ENCODE data around the gene GPHA2. TPM values are rescaled to one million over a fixed set of nuclear protein-coding genes. Genes with fewer than 3 reads are reported as not detected.
A peak's percentile ranks its signal among the peaks of the same experiment; 100 is the strongest.

GPHA2 gene
- polyA plus RNA-seq, 1 experiment, result not detected

DNA sequence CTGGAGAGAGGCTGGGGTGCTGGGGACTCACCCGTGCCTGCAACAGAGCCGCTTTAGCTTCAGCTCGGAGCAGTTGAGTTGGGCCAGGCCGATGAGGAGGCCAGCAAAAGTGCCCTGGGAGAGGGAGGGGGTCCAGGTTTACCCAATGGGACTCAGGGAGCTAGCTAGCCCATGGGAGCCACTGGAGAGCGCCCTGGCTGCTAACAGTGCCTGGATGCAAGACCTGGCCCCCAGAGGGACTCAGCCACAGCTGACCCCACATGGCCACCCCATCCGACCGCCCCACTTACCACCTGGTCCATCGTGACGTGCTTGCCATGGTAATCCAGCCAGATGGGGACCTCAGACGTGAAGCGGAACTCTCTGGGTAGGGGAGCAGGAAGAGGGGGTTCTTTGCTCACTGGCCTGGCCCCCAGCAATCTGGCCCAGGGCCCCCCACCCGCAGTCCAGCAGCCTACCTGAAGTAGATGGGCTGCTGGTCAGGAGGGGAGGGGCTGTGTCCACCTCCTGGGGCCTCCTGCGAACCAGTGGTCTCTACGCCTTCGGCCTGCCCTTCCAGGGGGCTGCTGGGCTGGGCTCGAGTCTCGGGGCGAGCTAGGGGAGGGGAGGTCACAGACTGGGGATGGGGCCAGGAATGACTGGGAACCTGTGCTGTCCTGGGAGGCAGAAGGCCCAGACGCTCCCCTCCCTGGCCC, 38.2 kb downstream of the GPHA2 start:
- TF ChIP-seq, protein P1, sequence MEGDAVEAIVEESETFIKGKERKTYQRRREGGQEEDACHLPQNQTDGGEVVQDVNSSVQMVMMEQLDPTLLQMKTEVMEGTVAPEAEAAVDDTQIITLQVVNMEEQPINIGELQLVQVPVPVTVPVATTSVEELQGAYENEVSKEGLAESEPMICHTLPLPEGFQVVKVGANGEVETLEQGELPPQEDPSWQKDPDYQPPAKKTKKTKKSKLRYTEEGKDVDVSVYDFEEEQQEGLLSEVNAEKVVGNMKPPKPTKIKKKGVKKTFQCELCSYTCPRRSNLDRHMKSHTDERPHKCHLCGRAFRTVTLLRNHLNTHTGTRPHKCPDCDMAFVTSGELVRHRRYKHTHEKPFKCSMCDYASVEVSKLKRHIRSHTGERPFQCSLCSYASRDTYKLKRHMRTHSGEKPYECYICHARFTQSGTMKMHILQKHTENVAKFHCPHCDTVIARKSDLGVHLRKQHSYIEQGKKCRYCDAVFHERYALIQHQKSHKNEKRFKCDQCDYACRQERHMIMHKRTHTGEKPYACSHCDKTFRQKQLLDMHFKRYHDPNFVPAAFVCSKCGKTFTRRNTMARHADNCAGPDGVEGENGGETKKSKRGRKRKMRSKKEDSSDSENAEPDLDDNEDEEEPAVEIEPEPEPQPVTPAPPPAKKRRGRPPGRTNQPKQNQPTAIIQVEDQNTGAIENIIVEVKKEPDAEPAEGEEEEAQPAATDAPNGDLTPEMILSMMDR (IDR thresholded peaks at IDR 0.05; ENCODE audit: low read depth, low read length), result no peak
- no peak for DNase-seq (ENCODE audit: low read depth, low spot score)
- H3K4me3 ChIP-seq (ENCODE audit: low read depth, low read length), result no peak overlapping the region
- ChIA-PET CTCF (interaction anchor here (1.1 kb wide), 1 partner anchor 10 kb away, joined by 4 read pairs; no protein-coding TSS in a partner anchor), POLR2A (interaction anchor here (0.7 kb wide), 1 partner anchor 99 kb away, joined by 5 read pairs; the partner anchor contains the start of gene BATF2)
- no peaks in the 10 kb centered on the region; the same call in 1 of the 2 replicates for H3K9me3 ChIP-seq (ENCODE audit: control insufficient read depth, insufficient read depth, low read length)
- H3K27ac ChIP-seq (ENCODE audit: low read depth, low read length), result no peak overlapping the region
- H3K27me3 ChIP-seq (ENCODE audit: control insufficient read depth, insufficient read depth, low read length), result no peaks in the 10 kb centered on the region

DNA sequence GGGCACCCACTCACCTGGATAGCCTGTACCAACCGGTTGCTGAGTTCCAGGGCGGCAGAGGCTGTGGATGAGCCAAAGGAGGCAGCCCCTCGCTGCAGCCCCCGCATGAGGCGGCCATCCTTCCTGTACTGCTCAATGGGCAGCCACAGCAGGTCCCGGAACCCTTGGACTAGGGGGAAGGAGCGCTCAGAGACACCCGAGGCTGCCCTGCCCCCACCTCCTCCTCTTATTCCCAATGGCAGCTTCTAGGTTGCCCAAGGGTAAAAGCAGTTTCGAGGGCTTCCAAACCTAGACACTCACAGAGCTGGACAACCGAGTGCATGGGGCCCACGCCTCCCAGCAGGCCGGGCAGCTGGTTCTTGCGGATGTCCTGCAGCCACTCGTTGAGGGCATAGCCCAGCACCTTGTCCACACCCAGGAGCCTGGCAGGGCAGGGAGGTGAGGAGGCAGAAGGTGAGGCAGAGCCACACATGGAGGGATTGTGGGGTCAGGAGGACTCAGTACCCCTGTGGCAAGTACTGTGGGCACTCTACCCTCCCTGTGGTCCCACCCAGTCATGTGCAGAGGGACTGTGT, 39.2 kb downstream of the GPHA2 start:
- no peak overlapping the region for H3K27ac ChIP-seq (ENCODE audit: low read depth, low read length)
- TF ChIP-seq, protein P1 (IDR thresholded peaks at IDR 0.05; ENCODE audit: low read depth, low read length), result no peak
- no peak for DNase-seq (ENCODE audit: low read depth, low spot score)
- H3K27me3 ChIP-seq (ENCODE audit: control insufficient read depth, insufficient read depth, low read length), result no peaks in the 10 kb centered on the region
- ChIA-PET CTCF (interaction anchor here (1.1 kb wide), 1 partner anchor 9 kb away, joined by 4 read pairs; no protein-coding TSS in a partner anchor), POLR2A (interaction anchor here (0.6 to 0.7 kb wide), 2 partner anchors 70 to 100 kb away, joined by 3 to 5 read pairs; partner anchors contain the start of gene BATF2)
- H3K9me3 ChIP-seq (ENCODE audit: control insufficient read depth, insufficient read depth, low read length), result no peaks in the 10 kb centered on the region; the same call in 1 of the 2 replicates
- H3K4me3 ChIP-seq (ENCODE audit: low read depth, low read length), result no peak overlapping the region

DNA sequence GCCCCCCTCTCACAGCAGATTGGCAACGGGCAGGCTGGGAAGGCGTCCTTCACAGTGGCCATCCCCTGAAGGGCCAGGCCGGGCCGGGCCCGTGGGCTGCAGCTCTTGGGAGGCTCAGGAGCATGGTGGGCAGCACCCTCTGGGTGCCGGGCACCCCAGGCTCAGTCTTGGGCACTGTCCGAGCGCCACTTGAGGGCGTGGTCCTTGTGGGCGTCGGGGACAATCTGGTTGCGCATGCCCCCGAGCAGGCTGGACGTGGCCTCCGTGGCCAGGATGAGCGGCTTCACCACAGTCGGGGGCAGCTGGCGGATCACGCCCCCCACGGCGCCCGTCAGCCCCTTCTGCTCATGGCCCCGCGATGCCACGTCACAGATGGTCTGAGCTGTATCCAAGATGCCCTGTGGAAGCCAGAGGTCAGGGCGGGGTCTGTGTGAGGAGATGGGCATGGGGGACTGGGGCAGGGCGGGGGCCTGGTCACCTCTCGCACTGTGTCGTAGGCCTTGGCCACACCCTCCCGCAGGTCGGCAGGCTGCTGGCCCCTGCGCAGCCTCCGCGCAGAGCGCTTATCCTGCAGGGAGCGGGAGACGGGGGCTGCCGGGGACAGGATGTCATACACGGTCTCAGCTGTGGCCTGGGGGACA, 40.8 kb downstream of the GPHA2 start:
- Histone ChIP-seq H3K9me3 (ENCODE audit: control insufficient read depth, insufficient read depth, low read length) (no peaks in the 10 kb centered on the region; the same call in 1 of the 2 replicates), H3K27me3 (ENCODE audit: control insufficient read depth, insufficient read depth, low read length) (no peaks in the 10 kb centered on the region), H3K4me3 (ENCODE audit: low read depth, low read length) (no peak overlapping the region), H3K27ac (ENCODE audit: low read depth, low read length) (no peak overlapping the region)
- TF ChIP-seq, protein P1 (IDR thresholded peaks at IDR 0.05; ENCODE audit: low read depth, low read length), result no peak
- POLR2A ChIA-PET, result interaction anchor here (0.6 kb wide), 1 partner anchor 43 kb away, joined by 3 read pairs; no protein-coding TSS in a partner anchor
- CTCF ChIA-PET, result interaction anchor here (0.5 to 4.1 kb wide), 13 partner anchors 10 to 108 kb away, joined by 3 to 82 read pairs (median 5); partner anchors contain the start of gene CDC42BPG
- no peak for DNase-seq (ENCODE audit: low read depth, low spot score)

DNA sequence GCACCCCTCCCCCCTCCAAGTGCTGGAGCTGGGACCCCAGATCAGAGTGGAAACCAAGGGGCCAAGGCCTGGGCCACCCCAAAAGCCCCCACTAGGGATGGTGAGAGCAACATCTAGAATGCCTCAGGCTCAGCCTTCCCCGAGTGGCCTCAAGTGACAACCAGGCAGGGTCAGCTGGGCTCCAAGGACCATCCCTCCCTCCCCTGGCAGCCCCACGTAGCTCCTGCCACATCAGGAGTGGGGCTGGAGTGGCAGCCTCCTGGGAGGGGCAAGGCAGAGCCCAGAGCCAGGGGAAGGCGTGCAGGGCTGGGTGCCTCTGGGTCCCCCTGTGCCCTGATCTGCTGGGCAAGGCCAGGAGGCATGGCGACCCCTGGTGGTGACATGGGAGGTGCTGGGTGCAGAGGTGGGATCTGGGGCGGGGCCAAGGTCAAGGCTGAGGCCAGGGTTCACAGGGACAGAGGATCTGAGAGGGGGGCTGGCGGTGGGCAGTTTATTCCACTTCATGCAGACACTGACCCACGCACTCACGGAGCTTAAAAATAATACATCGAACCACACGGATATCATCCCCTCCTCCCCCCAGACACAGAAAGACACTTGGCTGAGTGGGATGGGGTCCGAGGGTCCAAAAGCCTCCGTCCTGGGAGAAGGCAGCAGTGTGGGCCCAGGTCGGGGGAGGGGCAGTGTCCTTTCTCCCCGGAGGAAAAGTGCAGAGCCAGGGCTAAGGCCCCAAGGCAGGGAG, 41.5 kb downstream of the GPHA2 start:
- H3K27ac ChIP-seq (ENCODE audit: low read depth, low read length), result no peak overlapping the region
- ChIA-PET CTCF (interaction anchor here (0.5 to 4.1 kb wide), 17 partner anchors 9 to 116 kb away, joined by 3 to 82 read pairs (median 4); partner anchors contain the start of genes CDC42BPG, PPP2R5B and SF1), POLR2A (interaction anchor here (0.6 kb wide), 1 partner anchor 43 kb away, joined by 3 read pairs; no protein-coding TSS in a partner anchor)
- H3K4me3 ChIP-seq (ENCODE audit: low read depth, low read length), result no peak overlapping the region
- H3K9me3 ChIP-seq (ENCODE audit: control insufficient read depth, insufficient read depth, low read length), result no peaks in the 10 kb centered on the region; the same call in 1 of the 2 replicates
- H3K27me3 ChIP-seq (ENCODE audit: control insufficient read depth, insufficient read depth, low read length), result no peaks in the 10 kb centered on the region
- no peak for DNase-seq (ENCODE audit: low read depth, low spot score)
- TF ChIP-seq, protein P1 (IDR thresholded peaks at IDR 0.05; ENCODE audit: low read depth, low read length), result peak; percentile 87

Measured in AG04450 (cell line).